ENCODE data around the gene CYP2F1. TPM values are rescaled to one million over a fixed set of nuclear protein-coding genes. Genes with fewer than 3 reads are reported as not detected.

The CYP2F1 gene
- total and polyA plus RNA-seq, 10 of the 15 experiments (the other 5 are each of a cell fraction or from before 2014, with no cell fraction given): not detected

GRCh38 chr19:41136636-41137455 lies 22.6 kb downstream of the CYP2F1 start (continued):
- no peak for TF ChIP-seq ZNF687 (IDR thresholded peaks at IDR 0.05)
- no peak for TF ChIP-seq BRCA1 (IDR thresholded peaks at IDR 0.05; ENCODE audit: low read depth, low read length)
- TF ChIP-seq USF1 (IDR thresholded peaks at IDR 0.05; ENCODE audit: borderline replicate concordance, extremely low read length, insufficient read depth, low read depth, low read length): no peak
- no peak for TF ChIP-seq BACH1 (IDR thresholded peaks at IDR 0.05; ENCODE audit: borderline replicate concordance)

GRCh38 chr19:41144403-41144802 lies 30.2 kb downstream of the CYP2F1 start:
- no peak overlapping the region for H2AFZ ChIP-seq (ENCODE audit: control insufficient read depth, low read depth, low read length)
- no TSS peak for BruUV-seq (replicated peaks)
- H3K4me3 ChIP-seq: no peak overlapping the region
- H3K27me3 ChIP-seq (replicated peaks in 1 of 2; ENCODE audit: control insufficient read depth in 2 of 2, insufficient read depth in 2 of 2, low read length in 1 of 2): no peaks in the 10 kb centered on the region
- H3K36me3 ChIP-seq (ENCODE audit: control insufficient read depth in 2 of 2, insufficient read depth in 2 of 2, low read length in 1 of 2): no peaks in the 10 kb centered on the region
- no peaks in the 10 kb centered on the region for H3K79me2 ChIP-seq (ENCODE audit: control insufficient read depth, insufficient read depth, low read length)
- CTCF ChIA-PET: interaction anchor here (0.6 to 3.1 kb wide), 12 partner anchors 14 to 657 kb away, joined by 3 to 19 read pairs (median 3); no protein-coding TSS in a partner anchor
- RAD21 ChIA-PET (ENCODE audit: unreplicated experiment): interaction anchor here (0.6 to 1.2 kb wide), 6 partner anchors 18 to 621 kb away, joined by 3 read pairs; no protein-coding TSS in a partner anchor
- H4K20me1 ChIP-seq (ENCODE audit: control insufficient read depth, insufficient read depth): no peaks in the 10 kb centered on the region
- no peak overlapping the region for H3K4me2 ChIP-seq (ENCODE audit: control insufficient read depth, insufficient read depth)
- peak; percentile 11 for DNase-seq (ENCODE audit: low read depth, low spot score)
- no peaks in the 10 kb centered on the region for H3K4me1 ChIP-seq (ENCODE audit: control insufficient read depth, insufficient read depth, low read length)
- H3K9ac ChIP-seq (ENCODE audit: control insufficient read depth, insufficient read depth, low read length): no peak overlapping the region
- 23% methylated on average over 7 of the region's 7 CpGs for WGBS (ENCODE audit: insufficient coverage, insufficient replicate concordance, low lambda C conversion rate, missing lambda C conversion rate)
- in situ Hi-C loops (cut with MboI): no loop called here
- SMC1A ChIA-PET (ENCODE audit: uncharacterized antibody, unreplicated experiment): interaction anchor here (0.8 to 0.9 kb wide), 2 partner anchors 170 to 173 kb away, joined by 3 read pairs; no protein-coding TSS in a partner anchor
- POLR2A ChIA-PET: no interaction called here
- FAIRE-seq: peak; percentile 90
- no peak overlapping the region for H3K27ac ChIP-seq (ENCODE audit: control insufficient read depth, insufficient read depth)
- peak; percentile 90 for ATAC-seq
- intact Hi-C loops (cut with micrococcal nuclease; ENCODE audit: unreplicated experiment): loop anchor here (1.0 kb wide), 2 partner anchors 170 to 481 kb away; no protein-coding TSS in a partner anchor
- no peaks in the 10 kb centered on the region for H3K9me3 ChIP-seq (replicated peaks; ENCODE audit: control insufficient read depth, insufficient read depth, low read length)
- TF ChIP-seq POU2F2 (IDR thresholded peaks at IDR 0.05; ENCODE audit: borderline replicate concordance, low read depth, low read length) (no peak), TCF7 (IDR thresholded peaks at IDR 0.05; ENCODE audit: borderline replicate concordance) (no peak), GATAD2B (conservative IDR thresholded peaks at IDR 0.05; ENCODE audit: low read depth) (no peak), EGR1 (IDR thresholded peaks at IDR 0.05; ENCODE audit: borderline replicate concordance in 1 of 2, low read depth in 2 of 2, low read length in 2 of 2) (no peak), RBBP5 (conservative IDR thresholded peaks at IDR 0.05) (no peak), SRF (IDR thresholded peaks at IDR 0.05; ENCODE audit: low read depth in 2 of 2, low read length in 2 of 2) (no peak), RAD21 (IDR thresholded peaks at IDR 0.05; ENCODE audit: insufficient read depth, low read depth, low read length) (peak; percentile 69), ATF2 (IDR thresholded peaks at IDR 0.05; ENCODE audit: low read length) (no peak), JUND (IDR thresholded peaks at IDR 0.05; ENCODE audit: low read depth, low read length) (no peak)
